ENCODE results near the gene WDR93. TPM values are rescaled to one million over a fixed set of nuclear protein-coding genes. Genes with fewer than 3 reads are reported as not detected.

Gene WDR93
- total RNA-seq, 2 experiments from 2014 or later, result not detected

DNA sequence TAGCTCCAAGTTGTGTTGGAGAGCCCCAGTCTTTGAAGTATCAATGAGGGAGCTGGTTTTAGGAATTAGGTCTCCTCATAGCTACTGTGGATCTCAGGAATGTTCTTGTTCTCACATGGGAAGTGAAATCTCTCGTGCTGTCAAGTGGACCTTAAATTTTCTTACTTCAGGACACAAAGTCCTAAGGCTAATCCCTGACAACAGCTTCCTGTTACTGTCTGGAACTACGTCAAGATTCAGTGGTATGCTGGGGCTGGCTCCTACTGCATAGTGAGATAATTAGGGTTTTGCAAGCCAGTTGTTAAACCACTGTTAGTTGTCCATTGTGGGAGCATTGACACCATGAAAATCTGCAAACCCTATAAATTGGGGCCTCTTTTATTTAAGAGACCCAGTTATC lies 37.6 kb downstream of the WDR93 start:
- no peak overlapping the region for H3K4me3 Mint-ChIP-seq
- DNase-seq (no peak), ATAC-seq (no peak)
- no peaks in the 10 kb centered on the region for H3K4me1 Mint-ChIP-seq
- H3K27ac Mint-ChIP-seq, result no peak overlapping the region
- H3K27me3 Mint-ChIP-seq, result peaks cover 26% of the 10 kb centered on the region
- H3K36me3 Mint-ChIP-seq, result peaks cover 3% of the 10 kb centered on the region
- CTCF ChIA-PET, result interaction anchor here (2.2 to 3.2 kb wide), 2 partner anchors 12 to 33 kb away, joined by 6 to 20 read pairs; no protein-coding TSS in a partner anchor
- H3K9me3 Mint-ChIP-seq (ENCODE audit: low read depth), result peaks cover 3% of the 10 kb centered on the region

DNA sequence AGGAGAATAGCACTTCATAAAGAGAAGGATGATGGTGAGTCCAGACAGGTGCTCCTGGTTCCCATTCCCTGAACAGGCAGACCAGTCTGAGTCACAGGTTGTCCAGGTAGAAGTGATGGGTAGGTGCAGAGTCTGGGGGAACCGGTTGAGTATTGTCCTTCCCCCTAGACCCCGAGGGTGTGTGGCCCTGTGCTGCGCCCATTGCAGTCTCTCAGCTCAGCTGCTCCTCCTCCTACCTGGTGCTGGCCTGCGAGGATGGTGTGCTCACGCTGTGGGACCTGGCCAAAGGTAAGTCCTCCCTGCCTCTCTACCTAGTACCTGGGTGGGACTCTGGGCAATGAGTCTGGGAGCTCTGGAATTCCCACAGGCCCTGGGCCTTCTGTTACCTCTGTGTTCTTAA lies 40.7 kb downstream of the WDR93 start:
- Mint-ChIP-seq H3K4me3 (no peak overlapping the region), H3K27ac (no peak overlapping the region), H3K27me3 (peaks cover 33% of the 10 kb centered on the region), H3K4me1 (no peaks in the 10 kb centered on the region), H3K9me3 (ENCODE audit: low read depth) (no peaks in the 10 kb centered on the region), H3K36me3 (no peaks in the 10 kb centered on the region)
- CTCF ChIA-PET, result interaction anchor here (1.2 to 2.0 kb wide), 2 partner anchors 9 to 144 kb away, joined by 4 to 8 read pairs; no protein-coding TSS in a partner anchor
- ATAC-seq (no peak), DNase-seq (no peak)

DNA sequence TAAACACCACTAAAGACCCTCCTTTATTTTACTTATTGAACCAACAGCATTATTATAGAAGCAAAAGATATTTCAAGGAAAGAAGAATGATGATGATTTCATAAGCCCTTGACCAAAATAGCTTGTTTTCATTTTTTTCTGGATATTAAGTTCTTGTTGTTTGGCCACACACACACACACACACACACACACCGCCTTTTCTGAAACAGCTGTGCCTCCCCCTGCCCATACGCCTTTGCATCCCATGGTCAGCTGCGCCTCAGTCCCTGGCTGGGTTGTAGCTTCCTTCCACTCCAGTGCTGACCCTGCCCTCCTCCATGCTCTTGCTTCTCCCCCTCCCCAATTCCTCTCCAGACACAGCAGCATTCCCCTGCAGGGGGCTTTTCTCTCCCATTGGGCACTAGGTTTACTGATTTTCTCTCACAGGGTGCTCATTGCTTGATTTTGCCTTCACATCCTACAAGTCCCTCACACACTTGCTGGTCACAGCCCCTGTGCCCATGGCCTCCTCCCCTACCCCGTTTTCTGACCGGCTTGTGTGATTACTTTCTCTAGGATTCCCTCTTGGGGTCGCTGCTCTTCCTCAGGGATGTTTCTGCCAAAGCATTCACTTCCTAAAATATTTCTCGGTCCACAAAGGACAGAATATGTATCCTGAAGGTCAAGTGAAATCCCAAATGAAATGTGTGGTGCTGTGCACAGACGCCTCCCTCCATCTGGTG lies 42.0 kb downstream of the WDR93 start:
- DNase-seq (no peak), ATAC-seq (no peak)
- Mint-ChIP-seq H3K9me3 (ENCODE audit: low read depth) (no peaks in the 10 kb centered on the region), H3K4me3 (no peak overlapping the region), H3K4me1 (no peaks in the 10 kb centered on the region), H3K27me3 (peaks cover 21% of the 10 kb centered on the region), H3K36me3 (no peaks in the 10 kb centered on the region), H3K27ac (no peak overlapping the region)
- CTCF ChIA-PET, result interaction anchor here (0.6 to 1.2 kb wide), 2 partner anchors 61 to 142 kb away, joined by 3 to 4 read pairs; no protein-coding TSS in a partner anchor

DNA sequence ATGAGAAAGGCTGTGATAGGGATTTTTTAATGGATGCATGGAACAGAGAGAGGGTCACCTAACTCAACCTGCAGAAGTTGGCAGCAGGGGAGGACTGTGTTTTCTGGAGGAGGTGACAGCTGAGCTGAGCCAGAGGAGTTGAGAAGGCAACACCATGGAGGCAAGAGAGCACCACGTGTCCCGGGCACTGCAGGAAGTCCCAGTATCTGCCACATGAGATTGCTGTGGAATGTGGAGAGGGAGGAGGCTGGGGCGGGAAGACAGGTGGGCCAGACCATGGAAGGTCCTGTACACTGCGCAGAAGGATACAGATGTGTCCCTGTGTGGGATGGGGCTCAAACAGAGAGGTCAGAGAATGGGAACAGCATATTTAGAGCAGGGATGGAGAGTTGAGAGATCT lies 45.2 kb downstream of the WDR93 start:
- CTCF ChIA-PET, result interaction anchor here (1.6 kb wide), 1 partner anchor 139 kb away, joined by 6 read pairs; no protein-coding TSS in a partner anchor
- no peaks in the 10 kb centered on the region for H3K36me3 Mint-ChIP-seq

DNA sequence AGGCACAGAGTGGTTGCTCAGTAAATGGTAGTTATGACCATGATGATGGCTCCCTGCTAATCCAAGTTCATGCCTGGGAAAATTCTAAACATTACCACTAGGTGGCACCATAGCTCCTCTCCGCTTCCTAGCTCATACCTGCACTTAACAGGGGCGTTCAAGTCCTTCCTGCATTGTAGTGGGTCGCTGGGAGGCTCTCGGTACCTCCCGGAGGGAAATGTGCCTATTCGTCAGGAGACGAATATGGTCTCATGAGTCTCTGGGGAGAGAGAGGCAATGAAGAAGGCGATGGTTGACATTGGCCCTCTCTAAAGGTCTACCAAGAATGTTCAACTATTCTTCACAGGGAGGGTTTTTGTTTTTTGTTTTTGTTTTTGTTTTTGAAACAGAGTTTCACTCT lies 49.5 kb downstream of the WDR93 start:
- CTCF ChIA-PET, result interaction anchor here (0.7 to 4.7 kb wide), 28 partner anchors 9 to 378 kb away, joined by 3 to 61 read pairs (median 4); partner anchors contain the start of genes AP3S2 and MESP1
- H3K4me3 Mint-ChIP-seq, result no peak overlapping the region
- ATAC-seq (peak; percentile 95), DNase-seq (peak; percentile 71)
- no peak overlapping the region for H3K27ac Mint-ChIP-seq
- no peaks in the 10 kb centered on the region for H3K9me3 Mint-ChIP-seq (ENCODE audit: low read depth)
- H3K27me3 Mint-ChIP-seq, result peaks cover 2% of the 10 kb centered on the region
- no peaks in the 10 kb centered on the region for H3K36me3 Mint-ChIP-seq
- peaks cover 3% of the 10 kb centered on the region for H3K4me1 Mint-ChIP-seq

More for the DNA sequence above, 45.2 kb downstream of the WDR93 start:
- H3K4me3 Mint-ChIP-seq, result no peak overlapping the region
- peaks cover 3% of the 10 kb centered on the region for H3K4me1 Mint-ChIP-seq
- H3K27me3 Mint-ChIP-seq, result peaks cover 21% of the 10 kb centered on the region
- DNase-seq (no peak), ATAC-seq (no peak)
- no peak overlapping the region for H3K27ac Mint-ChIP-seq
- H3K9me3 Mint-ChIP-seq (ENCODE audit: low read depth), result no peaks in the 10 kb centered on the region

DNA sequence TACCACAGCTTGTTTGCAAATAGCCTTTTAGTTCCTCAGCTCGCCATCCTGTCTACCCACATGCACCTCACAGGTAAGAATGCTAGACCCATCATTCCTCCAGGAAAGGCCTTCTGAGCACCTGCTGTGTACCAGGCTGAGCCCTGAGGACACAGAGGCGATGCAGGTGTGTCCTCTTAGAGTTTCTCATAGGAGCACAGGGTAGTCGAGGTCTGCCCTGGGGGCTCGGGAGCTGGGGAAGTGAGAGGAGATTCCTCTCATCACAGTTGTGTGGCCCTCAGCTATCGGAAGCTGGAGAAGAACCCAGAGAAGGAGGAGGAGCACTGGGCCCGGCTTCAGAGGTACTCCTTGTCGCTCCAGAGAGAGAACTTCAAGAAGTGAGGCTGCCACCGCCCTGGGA lies 52.4 kb downstream of the WDR93 start:
- H3K9me3 Mint-ChIP-seq (ENCODE audit: low read depth), result no peaks in the 10 kb centered on the region
- ATAC-seq, result no peak
- peaks cover 3% of the 10 kb centered on the region for H3K4me1 Mint-ChIP-seq
- no peak overlapping the region for H3K4me3 Mint-ChIP-seq
- DNase-seq, result no peak
- no peak overlapping the region for H3K27ac Mint-ChIP-seq
- CTCF ChIA-PET, result interaction anchor here (0.7 to 4.7 kb wide), 2 partner anchors 19 to 131 kb away, joined by 3 to 61 read pairs; no protein-coding TSS in a partner anchor
- H3K27me3 Mint-ChIP-seq, result no peaks in the 10 kb centered on the region
- no peaks in the 10 kb centered on the region for H3K36me3 Mint-ChIP-seq

DNA sequence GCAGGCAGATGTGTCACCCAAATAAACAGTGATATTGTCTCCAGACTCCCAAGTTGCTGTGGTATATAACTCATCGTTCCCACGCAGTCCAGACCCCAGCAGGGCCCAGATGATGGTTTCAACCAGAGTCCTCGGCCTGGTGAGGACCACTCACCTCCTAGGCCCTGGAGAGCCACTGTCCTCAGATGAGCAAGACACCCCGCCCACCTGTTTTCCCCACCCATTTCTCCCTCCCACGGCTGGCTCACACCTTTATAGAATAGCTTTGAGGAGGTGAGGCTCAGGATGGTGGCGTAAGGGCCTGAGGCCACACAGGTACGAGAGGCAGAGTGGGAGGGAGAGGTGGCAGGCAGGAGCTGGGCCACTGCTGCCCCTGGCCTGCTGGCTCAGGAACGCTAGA lies 53.0 kb downstream of the WDR93 start:
- H3K27ac Mint-ChIP-seq, result no peak overlapping the region
- CTCF ChIA-PET, result interaction anchor here (0.7 to 4.7 kb wide), 2 partner anchors 18 to 131 kb away, joined by 3 to 61 read pairs; no protein-coding TSS in a partner anchor
- H3K36me3 Mint-ChIP-seq, result no peaks in the 10 kb centered on the region
- H3K9me3 Mint-ChIP-seq (ENCODE audit: low read depth), result no peaks in the 10 kb centered on the region
- DNase-seq (no peak), ATAC-seq (no peak)
- no peak overlapping the region for H3K4me3 Mint-ChIP-seq
- peaks cover 3% of the 10 kb centered on the region for H3K4me1 Mint-ChIP-seq
- no peaks in the 10 kb centered on the region for H3K27me3 Mint-ChIP-seq

DNA sequence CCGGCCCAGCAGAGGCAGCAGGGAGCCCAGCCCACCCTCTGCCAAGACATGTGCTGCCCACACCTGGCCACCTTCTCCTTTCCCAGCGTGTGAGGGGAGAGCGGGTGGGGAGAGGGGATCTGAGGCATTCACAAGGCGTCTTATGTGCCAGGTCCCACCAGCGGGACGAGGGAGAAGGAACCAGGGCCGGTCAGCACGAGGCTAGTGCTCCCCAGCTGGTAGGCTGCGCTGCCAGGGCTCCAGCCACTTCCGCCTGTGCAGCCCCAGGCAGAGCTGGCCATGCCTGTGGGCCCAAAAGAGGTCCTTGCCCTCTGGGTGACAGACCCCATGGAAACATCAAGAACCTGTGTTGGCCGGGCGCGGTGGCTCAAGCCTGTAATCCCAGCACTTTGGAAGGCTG lies 54.5 kb downstream of the WDR93 start:
- Mint-ChIP-seq H3K4me1 (peaks cover 4% of the 10 kb centered on the region), H3K9me3 (ENCODE audit: low read depth) (no peaks in the 10 kb centered on the region), H3K27me3 (peaks cover 4% of the 10 kb centered on the region), H3K36me3 (no peaks in the 10 kb centered on the region), H3K27ac (no peak overlapping the region), H3K4me3 (no peak overlapping the region)
- ATAC-seq, result no peak
- DNase-seq, result no peak
- CTCF ChIA-PET, result interaction anchor here (0.7 to 1.0 kb wide), 2 partner anchors 15 to 130 kb away, joined by 3 to 4 read pairs; no protein-coding TSS in a partner anchor

DNA sequence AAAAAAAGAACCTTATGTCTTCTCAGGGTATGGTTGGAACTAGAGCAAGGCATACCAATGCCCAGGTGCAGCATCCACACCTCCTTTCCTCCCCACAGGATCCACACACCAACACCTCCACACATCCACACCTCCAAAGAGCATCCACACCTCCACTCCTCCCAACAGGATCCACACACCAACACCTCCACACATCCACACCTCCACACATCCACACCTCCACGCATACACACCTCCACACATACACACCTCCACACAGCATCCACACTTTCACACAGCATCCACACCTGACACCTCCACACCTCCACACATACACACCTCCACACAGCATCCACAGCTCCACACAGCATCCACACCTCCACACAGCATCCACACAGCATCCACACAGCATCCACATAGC lies 55.2 kb downstream of the WDR93 start:
- Mint-ChIP-seq H3K27me3 (peaks cover 4% of the 10 kb centered on the region), H3K4me3 (no peak overlapping the region), H3K27ac (no peak overlapping the region), H3K4me1 (peaks cover 2% of the 10 kb centered on the region), H3K36me3 (no peaks in the 10 kb centered on the region), H3K9me3 (ENCODE audit: low read depth) (no peaks in the 10 kb centered on the region)
- CTCF ChIA-PET, result interaction anchor here (0.7 kb wide), 1 partner anchor 15 kb away, joined by 3 read pairs; no protein-coding TSS in a partner anchor
- DNase-seq (no peak), ATAC-seq (no peak)

DNA sequence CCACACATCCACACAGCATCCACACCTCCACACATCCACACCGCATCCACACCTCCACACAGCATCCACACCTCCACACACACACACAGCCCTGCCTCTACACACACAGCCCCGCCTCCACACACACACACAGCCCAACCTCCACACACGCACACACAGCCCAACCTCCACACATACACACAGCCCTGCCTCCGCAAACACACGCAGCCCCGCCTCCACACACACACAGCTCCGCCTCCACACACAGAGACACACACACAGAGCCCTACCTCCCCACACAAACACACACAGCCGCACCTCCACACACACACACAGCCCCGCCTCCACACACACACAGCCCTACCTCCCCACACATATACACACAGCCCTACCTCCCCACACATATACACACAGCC lies 55.8 kb downstream of the WDR93 start:
- Mint-ChIP-seq H3K4me3 (no peak overlapping the region), H3K27me3 (peaks cover 4% of the 10 kb centered on the region), H3K36me3 (no peaks in the 10 kb centered on the region), H3K9me3 (ENCODE audit: low read depth) (no peaks in the 10 kb centered on the region), H3K4me1 (peaks cover 2% of the 10 kb centered on the region), H3K27ac (no peak overlapping the region)
- DNase-seq (no peak), ATAC-seq (no peak)
- CTCF ChIA-PET, result no interaction called here

DNA sequence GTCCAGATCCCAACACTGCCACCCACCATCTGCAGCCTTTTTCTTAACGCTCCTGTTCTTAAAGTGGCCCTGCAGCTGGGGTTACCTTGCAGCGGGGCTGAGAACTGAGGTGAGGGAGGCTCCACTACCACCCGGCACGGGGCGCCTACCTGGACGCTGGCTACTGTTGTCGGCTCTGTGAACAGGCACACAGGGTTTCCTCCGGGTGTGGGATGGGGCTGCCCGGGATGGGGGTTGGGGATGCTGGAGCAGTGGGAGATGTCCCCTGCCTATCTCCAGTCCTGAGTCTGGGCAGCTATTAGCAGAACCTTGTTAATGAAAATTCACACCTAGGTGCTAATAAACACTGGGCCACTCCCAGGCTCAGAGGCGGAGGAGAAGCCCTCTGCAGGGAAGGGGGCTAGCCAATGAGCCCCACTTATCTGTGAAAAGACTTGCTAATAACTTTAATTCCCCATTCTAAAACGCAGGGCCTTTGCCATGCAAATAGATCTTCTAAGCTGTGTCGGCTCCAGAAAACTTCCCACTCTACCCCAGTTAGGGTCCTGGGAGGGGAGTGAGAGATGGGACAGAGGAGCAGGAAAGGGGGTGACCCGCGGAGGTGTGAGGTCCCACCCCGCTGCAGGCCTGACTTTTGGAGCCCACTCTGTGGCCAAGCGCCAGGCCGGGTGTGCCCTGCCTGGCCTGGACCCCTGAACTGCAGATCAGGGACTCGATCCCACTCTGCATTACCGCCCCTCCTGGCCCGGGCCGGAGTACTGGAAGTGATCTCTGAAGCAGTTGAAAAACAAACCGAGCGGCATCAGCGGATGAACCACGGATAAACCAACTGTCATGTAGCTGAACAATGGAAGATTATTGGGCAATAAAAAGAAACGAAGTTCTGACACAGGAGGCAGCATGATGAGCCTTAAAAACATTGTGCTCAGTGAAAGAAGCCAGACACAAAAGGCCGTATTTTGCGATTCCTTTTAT lies 57.4 kb downstream of the WDR93 start:
- no peak overlapping the region for H3K27ac Mint-ChIP-seq
- H3K9me3 Mint-ChIP-seq (ENCODE audit: low read depth), result no peaks in the 10 kb centered on the region
- CTCF ChIA-PET, result interaction anchor here (0.8 to 1.4 kb wide), 2 partner anchors 11 to 12 kb away, joined by 3 read pairs; no protein-coding TSS in a partner anchor
- H3K4me3 Mint-ChIP-seq, result no peak overlapping the region
- no peaks in the 10 kb centered on the region for H3K36me3 Mint-ChIP-seq
- peaks cover 2% of the 10 kb centered on the region for H3K4me1 Mint-ChIP-seq
- ATAC-seq, result no peak
- H3K27me3 Mint-ChIP-seq, result peaks cover 4% of the 10 kb centered on the region
- no peak for DNase-seq

DNA sequence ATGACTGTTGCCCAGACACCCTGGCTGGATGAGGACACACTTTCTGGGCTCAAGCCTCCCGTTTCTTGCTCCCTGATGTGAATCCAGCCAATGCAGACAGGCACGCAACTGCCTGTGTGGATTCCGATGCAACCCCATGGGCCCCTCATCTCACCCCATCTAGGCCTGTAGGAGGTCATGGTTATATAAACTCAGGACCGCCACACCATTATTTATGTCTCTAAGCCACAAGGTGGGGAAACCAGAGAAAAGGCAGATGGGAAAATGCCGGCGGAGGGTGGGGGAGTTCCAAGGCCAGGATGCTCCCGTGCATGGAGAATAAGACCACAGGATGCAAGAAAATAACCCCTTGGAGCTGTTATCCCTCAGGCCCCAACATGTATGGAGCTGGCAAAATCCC lies 58.4 kb downstream of the WDR93 start:
- no peak for DNase-seq
- no peak for ATAC-seq
- H3K9me3 Mint-ChIP-seq (ENCODE audit: low read depth), result no peaks in the 10 kb centered on the region
- H3K27ac Mint-ChIP-seq, result no peak overlapping the region
- peak overlapping the region; percentile 64 for H3K4me3 Mint-ChIP-seq
- peaks cover 7% of the 10 kb centered on the region for H3K27me3 Mint-ChIP-seq
- CTCF ChIA-PET, result interaction anchor here (1.4 to 4.9 kb wide), 4 partner anchors 9 to 149 kb away, joined by 3 to 29 read pairs (median 16); no protein-coding TSS in a partner anchor
- no peaks in the 10 kb centered on the region for H3K36me3 Mint-ChIP-seq
- H3K4me1 Mint-ChIP-seq, result peaks cover 2% of the 10 kb centered on the region

DNA sequence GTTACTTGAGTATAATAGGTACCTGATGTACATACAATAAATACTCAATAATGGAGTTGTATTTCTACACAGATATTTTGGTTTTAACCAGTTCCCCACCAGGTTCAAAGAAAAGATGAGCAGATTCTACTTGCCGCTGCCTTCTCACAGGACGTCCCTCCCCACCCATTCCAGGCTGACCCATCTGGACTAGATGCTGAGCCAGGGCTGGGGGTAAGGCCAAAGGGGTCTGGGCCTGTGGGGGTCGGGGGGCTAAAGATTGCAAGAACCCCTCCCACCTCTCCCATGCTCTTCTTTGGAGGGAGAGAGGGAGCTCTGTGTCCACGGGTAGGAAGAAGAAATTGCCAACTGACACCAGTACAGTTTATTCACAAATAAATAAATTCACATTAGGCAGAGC lies 58.9 kb downstream of the WDR93 start:
- no peak for DNase-seq

More for the DNA sequence above, 58.9 kb downstream of the WDR93 start:
- CTCF ChIA-PET, result interaction anchor here (1.4 to 4.9 kb wide), 5 partner anchors 9 to 149 kb away, joined by 3 to 29 read pairs (median 8); no protein-coding TSS in a partner anchor
- no peaks in the 10 kb centered on the region for H3K9me3 Mint-ChIP-seq (ENCODE audit: low read depth)
- H3K4me1 Mint-ChIP-seq, result peaks cover 2% of the 10 kb centered on the region
- no peak for ATAC-seq
- peaks cover 8% of the 10 kb centered on the region for H3K27me3 Mint-ChIP-seq
- no peaks in the 10 kb centered on the region for H3K36me3 Mint-ChIP-seq
- no peak overlapping the region for H3K27ac Mint-ChIP-seq
- H3K4me3 Mint-ChIP-seq, result peak overlapping the region; percentile 64

Measured in activated CD8-positive, alpha-beta memory T cell treated with anti-CD3 and anti-CD28 coated beads, Interleukin-2, amount 10 ng/mL, durations not matched to agents 7 days and 5 days (primary cell).